Left renal pelvis (tissue), 4 donors: ENCODE data around the gene ALK. TPM values are rescaled to one million over a fixed set of nuclear protein-coding genes. Genes with fewer than 3 reads are reported as not detected.
A peak's percentile ranks its signal among the peaks of the same experiment; 100 is the strongest.

Experiments
- DNase-seq, 4 donors: peaks; one replicate each; pipeline ENCODE4 v3.0.0-alpha.2; 2013; ENCODE audit warnings: low read depth in 4 of 4, low spot score in 3 of 4
- polyA plus RNA-seq, 4 donors: library from polyadenylated mRNA; unstranded; fragments of 120-200 nt; gene quantifications; one replicate each; pipeline ENCODE4 v1.2.1, GENCODE V29; 2013; ENCODE audit not compliant: insufficient read length in 4 of 4

Gene ALK
- polyA plus RNA-seq, 4 donors: 0.30 to 1.4 (median 0.54) TPM

- DNase-seq: peak in 1 of 4 donors; percentile 65
These were observed 610.6 kb downstream of the ALK start for GRCh38 chr2:29310650-29311348.

- no peak for DNase-seq
These were observed 612.0 kb downstream of the ALK start for GRCh38 chr2:29309090-29310029.

DNA sequence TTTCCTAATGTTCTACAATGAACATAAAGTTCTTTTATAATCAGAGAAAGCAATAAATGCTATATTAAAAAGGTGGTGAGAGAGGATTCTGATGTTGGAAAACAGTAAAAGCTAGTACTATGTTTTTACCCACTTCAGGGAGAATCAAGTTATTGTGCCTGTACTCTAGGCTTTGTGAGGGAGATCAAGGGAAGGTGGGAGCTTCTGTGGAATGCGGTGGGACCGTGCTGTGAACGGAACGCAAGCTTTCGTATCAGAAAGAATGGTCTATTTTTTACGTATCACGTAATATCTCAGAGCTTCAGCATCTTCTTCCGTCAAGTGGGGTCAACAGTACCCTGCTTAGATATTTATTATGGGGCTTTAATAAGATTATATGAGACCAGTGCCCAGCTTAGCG, 613.0 kb downstream of the ALK start:
- no peak for DNase-seq

- DNase-seq: no peak
These were observed 613.9 kb downstream of the ALK start for GRCh38 chr2:29307519-29307918.

DNA sequence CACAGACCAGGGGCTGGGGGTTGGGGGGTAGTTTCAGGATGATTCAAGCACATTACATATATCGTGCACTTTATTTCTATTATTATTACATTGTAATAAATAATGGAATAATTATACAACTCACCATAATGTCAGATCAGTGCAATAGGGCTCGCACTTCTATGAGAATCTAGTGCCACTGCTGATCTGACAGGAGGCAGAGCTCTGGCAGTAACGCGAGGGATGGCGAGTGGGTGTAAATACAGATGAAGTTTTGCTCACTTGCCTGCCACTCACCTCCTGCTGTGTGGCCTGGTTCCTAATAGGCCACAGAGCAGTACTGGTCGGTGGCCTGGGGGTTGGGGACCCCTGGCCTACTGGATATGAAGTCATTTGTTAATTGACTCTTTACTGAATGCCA, 615.6 kb downstream of the ALK start:
- DNase-seq: no peak

GRCh38 chr2:29304399-29305060, 616.9 kb downstream of the ALK start:
- no peak for DNase-seq

DNA sequence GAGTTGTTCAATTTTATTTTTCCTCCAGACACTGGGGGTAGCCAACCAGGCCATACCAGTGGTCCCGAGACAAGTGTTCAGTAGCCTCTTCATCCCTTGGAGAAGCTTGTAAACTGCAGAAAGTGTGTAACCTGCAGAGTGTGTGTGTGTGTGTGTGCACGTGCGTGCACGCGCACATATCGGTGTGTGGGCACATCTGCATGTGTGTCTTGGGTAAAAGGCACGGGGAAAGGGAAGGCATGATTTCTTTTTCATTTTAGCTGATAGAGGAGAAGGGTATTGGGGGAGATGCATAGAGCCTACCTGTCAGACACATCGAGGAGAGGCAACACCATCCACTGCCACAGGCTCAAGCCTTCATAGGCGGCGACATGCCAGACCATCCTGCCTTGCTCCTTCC, 624.8 kb downstream of the ALK start:
- DNase-seq: no peak

DNA sequence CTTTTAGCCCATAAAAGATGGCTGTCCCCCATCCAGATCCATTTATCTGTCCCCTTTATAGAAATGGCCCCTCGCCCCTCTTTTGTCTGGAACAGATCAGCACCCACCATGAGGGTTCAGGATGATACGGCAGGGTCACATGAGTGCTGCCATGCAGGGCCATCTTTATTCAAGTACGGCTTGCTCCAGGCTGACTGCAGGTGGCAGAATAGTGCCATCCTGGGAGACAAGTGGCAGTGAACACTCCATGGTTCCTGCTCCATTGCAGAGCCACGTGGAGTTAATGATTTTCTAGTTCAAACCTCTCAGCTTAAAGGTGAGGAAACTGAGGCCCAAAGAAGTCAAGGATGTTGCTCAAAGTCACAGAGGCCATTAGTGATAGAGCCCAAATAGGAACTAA, 625.5 kb downstream of the ALK start:
- DNase-seq: no peak

DNA sequence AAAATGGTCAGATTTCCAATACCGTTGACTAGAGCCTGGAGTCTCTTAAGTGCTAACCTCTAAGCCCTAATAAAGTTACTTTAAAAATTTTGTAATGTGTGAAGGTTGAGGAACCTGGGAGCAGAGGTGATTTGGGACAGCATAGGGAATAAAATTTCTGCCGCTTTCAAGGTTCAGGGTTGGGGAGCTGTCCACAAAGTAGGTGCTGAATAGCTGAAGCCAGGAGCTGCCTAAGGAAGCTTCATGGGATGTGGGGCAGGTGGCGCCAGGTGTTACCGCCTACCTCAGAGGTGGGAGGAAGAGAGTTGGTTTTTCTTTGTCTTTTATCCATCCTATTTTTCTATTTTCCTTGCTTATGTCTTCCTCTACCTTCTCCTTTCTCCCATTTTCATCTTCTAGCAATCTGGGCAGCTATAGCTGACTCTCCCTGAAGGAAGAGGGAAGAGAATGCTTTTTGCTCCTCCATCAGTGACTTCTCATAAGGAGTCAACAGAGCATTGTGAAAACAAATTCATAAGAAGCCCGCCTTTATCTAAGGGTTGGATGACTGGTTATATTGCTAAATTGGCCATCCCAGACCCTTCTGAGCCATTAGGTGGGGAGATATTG, 627.5 kb downstream of the ALK start:
- DNase-seq: peak in 3 of 4 donors; percentile 43 to 72 (median 54)

GRCh38 chr2:29290293-29291047, 630.9 kb downstream of the ALK start:
- no peak for DNase-seq

- DNase-seq: no peak
These were observed 636.7 kb downstream of the ALK start for GRCh38 chr2:29284671-29285070.

- DNase-seq: no peak
These were observed 639.5 kb downstream of the ALK start for GRCh38 chr2:29281916-29282247.

- DNase-seq: no peak
These were observed 640.1 kb downstream of the ALK start for GRCh38 chr2:29281086-29281915.

GRCh38 chr2:29278966-29279365, 642.4 kb downstream of the ALK start:
- DNase-seq: no peak

DNA sequence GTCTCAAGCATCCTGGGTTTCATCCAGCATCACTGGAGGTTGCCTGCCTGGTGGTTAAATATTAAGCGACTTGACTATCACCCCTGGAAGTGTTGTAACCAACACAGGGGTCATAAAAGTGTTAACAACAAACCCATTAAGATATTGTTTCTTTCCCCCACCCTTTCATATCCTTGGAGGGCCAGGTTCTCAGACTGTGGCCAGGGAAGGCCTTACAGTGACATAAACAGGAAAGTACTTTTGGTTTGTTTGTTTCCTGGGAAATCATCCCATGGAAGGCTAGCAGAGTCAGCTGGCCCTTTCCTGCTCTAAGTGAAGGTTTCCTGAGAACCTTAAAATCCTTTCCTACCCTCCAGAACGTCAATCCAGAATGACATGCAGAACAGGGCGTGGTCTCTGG, 645.2 kb downstream of the ALK start:
- no peak for DNase-seq

DNA sequence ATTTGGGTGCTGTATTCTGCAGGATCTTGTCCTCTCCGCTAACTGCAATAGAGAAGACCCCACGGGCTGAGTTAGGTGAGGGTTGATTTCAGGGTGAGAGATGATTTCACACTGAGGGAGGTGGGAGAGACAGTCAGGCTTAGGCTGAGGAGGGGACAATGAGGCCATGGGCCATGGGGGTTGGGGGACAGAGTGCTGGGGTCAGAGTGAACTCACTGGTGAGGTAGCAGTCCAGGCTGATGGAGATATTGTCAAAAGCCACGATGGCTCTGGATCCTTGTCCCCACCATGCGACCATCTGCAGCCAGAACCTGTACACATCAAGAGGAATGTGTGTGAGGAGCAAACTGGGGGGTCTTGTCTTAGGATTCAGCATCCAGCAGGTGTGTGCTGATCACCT, 646.2 kb downstream of the ALK start:
- no peak for DNase-seq

- DNase-seq: no peak
These were observed 647.4 kb downstream of the ALK start for GRCh38 chr2:29273685-29274611.

- DNase-seq: no peak
These were observed 648.2 kb downstream of the ALK start for GRCh38 chr2:29273004-29273684.
